ENCODE data around the gene CDK17.
A peak's percentile ranks its signal among the peaks of the same experiment; 100 is the strongest.
"Not testable (repeated sequence)": the region's sequence is repeated elsewhere in the genome, so short reads cannot be mapped to it uniquely, and the experiment has no call there.

The CDK17 gene

GRCh38 chr12:96365604-96366380 is 34.4 kb downstream of the CDK17 start:
- H3K4me3 ChIP-seq (ENCODE audit: low read depth, low read length): no peak overlapping the region
- DNase-seq (ENCODE audit: low read depth): no peak

DNA sequence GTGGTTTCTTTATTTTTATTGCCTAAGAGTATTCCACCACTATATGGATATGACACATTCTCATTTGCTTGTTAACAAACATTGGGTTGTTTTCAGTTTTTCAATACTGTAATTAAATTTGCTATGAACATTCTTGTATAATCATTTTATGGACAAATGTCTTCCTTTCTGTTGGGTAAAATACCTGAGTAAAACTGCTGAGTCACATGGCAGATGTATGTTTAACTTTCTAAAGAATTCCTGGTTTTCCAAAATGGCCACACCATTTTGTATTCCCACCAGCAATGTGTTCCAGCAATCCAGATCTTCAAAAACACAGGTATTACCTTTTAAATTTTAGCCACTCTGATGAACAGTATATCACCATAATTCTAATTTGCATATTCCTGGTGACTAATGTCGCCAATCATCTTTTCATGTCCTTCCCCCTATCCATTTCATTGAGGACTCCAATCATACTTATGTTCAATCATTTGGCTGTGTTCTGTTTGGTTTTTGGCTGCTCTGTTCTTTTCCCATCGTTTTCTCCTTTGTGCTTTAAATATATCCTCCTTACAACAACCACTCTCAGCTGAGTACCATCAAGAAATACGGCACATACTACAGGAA is 36.0 kb downstream of the CDK17 start:
- H3K4me3 ChIP-seq (ENCODE audit: low read depth, low read length): no peak overlapping the region
- no peak for DNase-seq (ENCODE audit: low read depth)

DNA sequence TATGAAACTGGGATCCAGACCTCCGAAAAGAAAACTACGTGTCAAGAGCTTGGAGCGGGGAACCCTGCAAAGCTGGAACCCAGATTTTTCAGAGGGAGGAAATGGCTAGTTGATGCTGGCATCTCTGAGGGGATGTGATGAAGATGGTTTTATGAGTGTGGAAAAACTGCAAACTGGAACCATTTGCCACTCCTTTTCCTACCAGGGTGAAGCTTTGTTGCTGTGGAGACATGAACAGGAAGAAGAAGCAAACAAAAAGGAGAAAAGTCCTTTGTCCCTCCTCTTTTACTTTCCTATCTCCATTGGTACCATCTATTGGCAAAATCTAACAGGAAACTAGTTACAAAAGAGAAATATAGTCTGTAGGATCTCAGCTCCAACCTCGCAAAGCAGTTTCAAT is 39.2 kb downstream of the CDK17 start:
- DNase-seq (ENCODE audit: low read depth): no peak
- H3K4me3 ChIP-seq (ENCODE audit: low read depth, low read length): no peak overlapping the region

- no peak for DNase-seq (ENCODE audit: low read depth)
- H3K4me3 ChIP-seq (ENCODE audit: low read depth, low read length): no peak overlapping the region
These were observed 39.7 kb downstream of the CDK17 start for GRCh38 chr12:96360550-96360949.

GRCh38 chr12:96359328-96359727 is 40.9 kb downstream of the CDK17 start:
- H3K4me3 ChIP-seq (ENCODE audit: low read depth, low read length): no peak overlapping the region
- no peak for DNase-seq (ENCODE audit: low read depth)

DNA sequence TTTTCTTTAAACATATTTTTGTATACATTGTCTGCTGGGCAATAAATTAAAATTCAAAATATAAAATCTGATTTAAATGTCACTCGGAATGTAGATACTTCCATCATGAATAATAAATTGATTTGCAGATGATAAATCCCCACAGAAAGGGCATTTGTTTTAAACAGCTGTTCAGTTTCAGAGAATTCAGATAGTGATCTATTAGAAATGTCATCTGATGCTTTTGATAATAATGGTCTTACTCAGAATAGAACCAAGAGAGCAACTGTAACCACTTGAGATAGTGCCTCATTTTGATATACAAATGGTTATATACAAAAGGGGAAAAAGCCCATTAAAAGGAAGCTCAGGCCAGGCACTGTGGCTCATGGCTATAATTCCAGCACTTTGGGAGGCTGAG is 43.4 kb downstream of the CDK17 start:
- no peak overlapping the region for H3K4me3 ChIP-seq (ENCODE audit: low read depth, low read length)
- no peak for DNase-seq (ENCODE audit: low read depth)

DNA sequence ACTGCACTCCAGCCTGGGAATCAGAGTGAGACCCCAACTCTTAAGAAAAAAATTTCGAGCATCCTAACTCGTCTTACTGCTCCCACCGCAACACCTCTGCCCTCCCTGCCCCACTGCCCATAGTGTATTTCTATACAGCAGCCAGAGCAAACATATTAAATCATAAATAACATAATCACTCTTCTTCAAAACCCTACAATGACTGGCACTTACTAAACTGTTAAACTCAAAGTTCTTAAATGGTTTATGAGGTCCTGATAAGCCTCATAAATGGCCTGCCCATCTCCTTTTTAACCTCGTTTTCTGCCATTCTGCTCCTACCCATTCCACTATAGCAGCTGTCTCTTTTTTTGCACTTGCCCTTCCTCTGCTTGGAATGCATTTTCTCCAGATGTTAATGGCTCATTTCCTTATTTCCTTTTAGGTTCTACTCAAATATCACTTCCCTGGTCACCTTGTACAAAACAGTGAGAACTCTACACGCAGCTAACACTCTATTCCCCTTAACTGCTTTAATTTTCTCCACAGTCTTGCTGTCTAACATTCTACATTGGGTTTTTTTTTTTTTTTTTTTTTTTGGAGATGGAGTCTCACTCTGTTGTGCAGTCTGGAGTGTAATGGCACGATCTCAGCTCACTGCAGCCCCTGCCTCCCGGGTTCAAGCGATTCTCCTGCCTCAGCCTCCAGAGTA is 45.2 kb downstream of the CDK17 start:
- no peak overlapping the region for H3K4me3 ChIP-seq (ENCODE audit: low read depth, low read length)
- DNase-seq (ENCODE audit: low read depth): no peak

DNA sequence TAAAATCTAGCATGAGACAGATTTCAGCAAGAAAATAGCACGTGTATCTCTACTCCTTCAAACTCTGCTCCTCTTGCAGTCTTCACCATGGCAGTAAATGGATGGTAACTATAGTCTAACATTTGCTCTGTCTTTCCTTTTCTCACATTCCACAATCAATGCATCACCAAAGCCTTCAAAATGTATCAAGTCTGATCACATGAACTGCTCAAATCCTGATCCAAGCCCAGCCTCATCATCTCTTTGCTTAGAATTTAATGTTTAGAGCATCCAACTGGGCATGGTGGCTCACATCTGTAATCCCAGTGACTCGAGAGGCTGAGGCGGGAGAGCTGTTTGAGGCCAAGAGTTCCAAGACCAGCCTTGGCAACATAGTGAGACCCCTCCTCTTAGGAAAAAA is 45.9 kb downstream of the CDK17 start:
- no peak overlapping the region for H3K4me3 ChIP-seq (ENCODE audit: low read depth, low read length)
- peak; percentile 3 for DNase-seq (ENCODE audit: low read depth)

GRCh38 chr12:96352161-96352835 is 47.9 kb downstream of the CDK17 start:
- no peak for DNase-seq (ENCODE audit: low read depth)
- no peak overlapping the region for H3K4me3 ChIP-seq (ENCODE audit: low read depth, low read length)

GRCh38 chr12:96350982-96351381 is 49.3 kb downstream of the CDK17 start:
- DNase-seq (ENCODE audit: low read depth): no peak
- no peak overlapping the region for H3K4me3 ChIP-seq (ENCODE audit: low read depth, low read length)

GRCh38 chr12:96347130-96347699 is 53.0 kb downstream of the CDK17 start:
- no peak overlapping the region for H3K4me3 ChIP-seq (ENCODE audit: low read depth, low read length)
- DNase-seq (ENCODE audit: low read depth): no peak

GRCh38 chr12:96346716-96347115 is 53.5 kb downstream of the CDK17 start:
- not testable (repeated sequence) for DNase-seq (ENCODE audit: low read depth)

GRCh38 chr12:96344124-96344695 is 56.0 kb downstream of the CDK17 start:
- DNase-seq (ENCODE audit: low read depth): no peak
- no peak overlapping the region for H3K4me3 ChIP-seq (ENCODE audit: low read depth, low read length)

More at GRCh38 chr12:96346716-96347115, 53.5 kb downstream of the CDK17 start:
- not testable (repeated sequence) for H3K4me3 ChIP-seq (ENCODE audit: low read depth, low read length)

GRCh38 chr12:96343347-96343954 is 56.8 kb downstream of the CDK17 start:
- DNase-seq (ENCODE audit: low read depth): no peak
- no peak overlapping the region for H3K4me3 ChIP-seq (ENCODE audit: low read depth, low read length)

- H3K4me3 ChIP-seq (ENCODE audit: low read depth, low read length); DNase-seq (ENCODE audit: low read depth): not testable (repeated sequence)
These were observed 60.6 kb downstream of the CDK17 start for GRCh38 chr12:96339666-96340065.

DNA sequence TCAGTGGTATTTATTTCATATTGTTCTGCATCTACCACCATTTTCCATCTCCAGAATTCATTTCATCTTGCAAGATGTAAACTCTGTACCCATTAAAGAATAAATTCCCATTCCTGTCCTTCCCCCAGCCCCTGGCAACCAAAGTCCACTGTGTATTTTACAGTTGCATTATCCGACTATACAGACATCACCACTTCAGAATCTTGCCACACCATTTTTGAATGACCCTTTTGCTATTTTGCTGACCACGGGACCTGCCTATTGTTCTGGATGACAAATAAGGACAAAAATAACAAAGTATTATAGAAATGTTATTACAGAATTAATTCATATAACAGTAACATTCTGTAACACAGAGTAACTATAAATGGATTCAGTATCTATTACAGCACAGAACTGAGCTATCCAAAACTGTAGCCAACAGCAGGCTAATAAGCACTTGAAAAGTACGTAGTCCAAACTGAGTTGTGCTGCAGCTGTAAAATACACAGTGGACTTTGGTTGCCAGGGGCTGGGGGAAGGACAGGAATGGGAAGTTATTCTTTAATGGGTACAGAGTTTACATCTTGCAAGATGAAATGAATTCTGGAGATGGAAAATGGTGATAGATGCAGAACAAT is 61.3 kb downstream of the CDK17 start:
- no peak for DNase-seq (ENCODE audit: low read depth)
- no peak overlapping the region for H3K4me3 ChIP-seq (ENCODE audit: low read depth, low read length)

- no peak overlapping the region for H3K4me3 ChIP-seq (ENCODE audit: low read depth, low read length)
- DNase-seq (ENCODE audit: low read depth): no peak
These were observed 62.3 kb downstream of the CDK17 start for GRCh38 chr12:96337953-96338352.

GRCh38 chr12:96336489-96336888 is 63.8 kb downstream of the CDK17 start:
- no peak for DNase-seq (ENCODE audit: low read depth)

GRCh38 chr12:96335270-96335669 is 65.0 kb downstream of the CDK17 start:
- DNase-seq (ENCODE audit: low read depth): no peak
- no peak overlapping the region for H3K4me3 ChIP-seq (ENCODE audit: low read depth, low read length)

More at GRCh38 chr12:96336489-96336888, 63.8 kb downstream of the CDK17 start:
- H3K4me3 ChIP-seq (ENCODE audit: low read depth, low read length): no peak overlapping the region

Measured in skeletal muscle cell (primary cell).